Sigmoid colon (tissue), 7 donors: ENCODE results near the gene MLPH. TPM values are rescaled to one million over a fixed set of nuclear protein-coding genes. Genes with fewer than 3 reads are reported as not detected.

Experiments used
- DNase-seq: peaks from one replicate; pipeline ENCODE4 v3.0.0-alpha.2; 2019
- H3K27ac ChIP-seq, 4 donors: fragments of 200-600 bp; sonication (generic); one replicate each; pipeline ENCODE4 v1.5.1; 2016 to 2019; ENCODE audit warnings: mild to moderate bottlenecking in 1 of 4
- H3K27me3 ChIP-seq, 3 donors: fragments of 200-600 bp; sonication (generic); one replicate each; pipeline ENCODE4 v1.5.1; 2019; ENCODE audit warnings: mild to moderate bottlenecking in 1 of 3
- H3K36me3 ChIP-seq, 4 donors: fragments of 200-600 bp; sonication (generic); one replicate each; pipeline ENCODE4 v1.5.1; 2016 to 2019
- H3K4me1 ChIP-seq, 4 donors: fragments of 200-600 bp; sonication (generic); one replicate each; pipeline ENCODE4 v1.5.1; 2017 to 2019
- H3K4me3 ChIP-seq, 4 donors: fragments of 200-600 bp; sonication (generic); one replicate each; pipeline ENCODE4 v1.5.1; 2017 to 2019; ENCODE audit warnings: mild to moderate bottlenecking in 2 of 4, moderate library complexity in 1 of 4
- H3K9me3 ChIP-seq, 4 donors: fragments of 200-600 bp in 3 of 4; sonication (generic) in 3 of 4; one replicate each; pipeline versions ENCODE4 v1.5.1 to v1.6.1; 2013 to 2019
- CTCF ChIP-seq, 4 experiments: fragments of 450-650 bp in 3 of 4; fragments of 200-600 bp in 1 of 4; IDR thresholded peaks; one replicate each; pipeline ENCODE4 v1.5.1; 2016 to 2019; ENCODE audit warnings: antibody characterized with exemption in 4 of 4, mild to moderate bottlenecking in 3 of 4, moderate library complexity in 2 of 4
- EP300 ChIP-seq, 4 donors: sonication (generic); formaldehyde crosslinking; IDR thresholded peaks; one replicate each; pipeline ENCODE4 v1.6.1; 2017; ENCODE audit warnings: antibody characterized with exemption in 4 of 4
- POLR2A ChIP-seq, 2 donors: fragments of 450-650 bp; IDR thresholded peaks; one replicate each; pipeline ENCODE4 v1.6.1; 2016; ENCODE audit warnings: antibody characterized with exemption in 2 of 2, mild to moderate bottlenecking in 2 of 2, moderate library complexity in 2 of 2
- POLR2AphosphoS5 ChIP-seq, 4 donors: sonication (generic); formaldehyde crosslinking; IDR thresholded peaks; one replicate each; pipeline ENCODE4 v1.6.1; 2017; ENCODE audit warnings: antibody characterized with exemption in 4 of 4
- WGBS, 2 donors: extraction: QIAGEN DNeasy Blood & Tissue Kit; methylation state at CpG; one replicate each; pipeline ENCODE4 v1.1.7; 2013; 5-methylcytosine and 5-hydroxymethylcytosine counted together
- intact Hi-C: fragments of 100-400 bp; cut with DNase I; formaldehyde crosslinking; loops from one replicate; pipeline ENCODE4 v1.15.1; 2023
- polyA plus RNA-seq, 3 donors: library from polyadenylated mRNA; stranded (reverse); fragments of 200-250 nt; gene quantifications; one replicate each; pipeline ENCODE4 v1.2.3, GENCODE V29; 2013
- total RNA-seq, 4 donors: library from RNA; depleted of rRNA; stranded (reverse); fragments of >200 nt; gene quantifications; one replicate each; pipeline ENCODE4 v1.1.0, GENCODE V29; 2016
- donor health status: healthy with polysubstance abuse.
- donor health status: Bipolar disorder and iron deficiency.
- donor health status: healthy.

MLPH gene
- total and polyA plus RNA-seq, 7 donors, result 1.8 to 79.3 (median 21.9) TPM

GRCh38 chr2:237470914-237471313, 16.1 kb upstream of the MLPH start:
- Histone ChIP-seq H3K4me3 (no peak overlapping the region), H3K9me3 (no peaks in the 10 kb centered on the region), H3K27ac (peak overlapping the region in 1 of 4 donors; percentile 96), H3K27me3 (no peaks in the 10 kb centered on the region), H3K4me1 (peaks cover 0 to 35% (median 22%) of the 10 kb centered on the region in 4 donors), H3K36me3 (no peaks in the 10 kb centered on the region)
- TF ChIP-seq POLR2AphosphoS5 (IDR thresholded peaks at IDR 0.05), result no peak
- no peak for TF ChIP-seq EP300 (IDR thresholded peaks at IDR 0.05)
- no peak for TF ChIP-seq POLR2A (IDR thresholded peaks at IDR 0.05)
- intact Hi-C loops, result no loop called here
- WGBS, 2 donors, result 86 to 88% methylated on average over 7 of the region's 7 CpGs
- DNase-seq, result no peak

DNA sequence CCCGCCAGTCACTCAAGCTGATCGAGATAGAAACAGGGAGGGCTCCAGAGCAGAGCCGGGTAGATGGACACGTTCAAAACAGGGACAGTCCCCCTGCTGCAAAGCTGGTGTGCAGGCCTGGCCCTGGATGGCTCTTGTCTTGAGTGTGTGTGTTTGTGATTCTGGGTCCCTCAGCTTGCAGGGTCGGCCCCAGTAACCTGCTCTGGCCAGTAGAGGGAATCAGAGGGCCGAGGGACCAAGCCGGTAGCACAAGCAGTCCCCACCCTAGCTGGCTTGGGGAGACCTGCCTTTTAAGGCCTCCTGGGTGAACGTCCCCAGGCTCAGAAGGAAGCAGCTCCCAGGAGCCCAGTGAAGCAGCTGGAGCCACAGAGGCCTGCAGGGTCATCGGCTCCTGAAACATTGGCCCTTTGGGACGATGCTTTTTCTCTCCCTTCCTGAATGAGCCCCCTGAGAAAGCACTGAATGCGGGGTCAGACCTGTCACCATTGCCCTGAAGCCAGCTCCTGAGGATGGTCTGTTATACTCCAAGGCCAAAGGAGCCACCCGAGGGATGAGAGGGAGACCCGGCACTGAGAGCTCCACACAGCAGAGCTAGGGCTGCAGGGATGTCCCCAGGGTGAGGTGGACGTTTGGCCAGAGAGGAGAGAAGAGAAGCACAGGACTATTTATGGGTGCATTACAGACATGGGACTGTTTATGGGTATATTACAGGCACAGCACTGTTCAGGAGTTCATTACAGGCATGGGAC, 15.4 kb upstream of the MLPH start:
- H3K27ac ChIP-seq, result peak overlapping the region; percentile 12 to 96 (median 52)
- 48 to 53% methylated on average over 14 of the region's 14 CpGs for WGBS, 2 donors
- no peaks in the 10 kb centered on the region for H3K9me3 ChIP-seq
- intact Hi-C loops, result no loop called here
- H3K4me1 ChIP-seq, result peaks cover 0 to 33% (median 26%) of the 10 kb centered on the region in 4 donors
- no peaks in the 10 kb centered on the region for H3K36me3 ChIP-seq
- no peaks in the 10 kb centered on the region for H3K27me3 ChIP-seq
- DNase-seq, result peak; percentile 84
- no peak overlapping the region for H3K4me3 ChIP-seq
- TF ChIP-seq POLR2A (IDR thresholded peaks at IDR 0.05) (no peak), CTCF (IDR thresholded peaks at IDR 0.05) (peak in 3 of 4 experiments; percentile 49 to 56 (median 51))

DNA sequence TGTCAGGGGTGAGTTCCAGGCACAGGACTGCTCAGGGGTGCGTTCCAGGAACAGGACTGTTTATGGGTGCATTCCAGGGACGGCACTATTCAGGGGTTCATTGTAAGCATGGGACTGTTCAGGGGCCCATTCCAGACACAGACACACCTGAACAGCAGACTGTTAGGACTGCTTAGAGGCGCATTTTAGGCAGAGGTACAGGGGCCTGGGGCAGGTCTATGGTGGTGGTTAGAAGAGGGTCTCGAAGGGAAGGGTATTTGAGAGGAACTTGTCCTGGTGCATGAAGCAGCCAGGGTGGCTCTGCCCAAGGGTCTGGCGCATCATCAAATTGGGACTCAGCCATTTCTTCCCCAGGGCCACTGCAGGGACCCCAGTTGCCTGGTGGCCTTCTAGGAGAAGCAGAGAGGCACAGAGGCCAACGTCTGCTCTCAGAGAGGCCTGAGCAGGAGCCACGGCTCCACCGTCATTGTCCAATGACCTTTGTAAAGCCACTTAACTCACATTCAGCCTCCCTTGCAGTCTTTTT, 14.8 kb upstream of the MLPH start:
- DNase-seq, result no peak
- Histone ChIP-seq H3K9me3 (no peaks in the 10 kb centered on the region), H3K4me1 (peaks cover 0 to 33% (median 26%) of the 10 kb centered on the region in 4 donors), H3K36me3 (no peaks in the 10 kb centered on the region), H3K4me3 (no peak overlapping the region), H3K27me3 (no peaks in the 10 kb centered on the region), H3K27ac (peak overlapping the region in 3 of 4 donors; percentile 48 to 96 (median 57))
- intact Hi-C loops, result no loop called here
- 89 to 92% methylated on average over 8 of the region's 8 CpGs for WGBS, 2 donors
- TF ChIP-seq EP300 (IDR thresholded peaks at IDR 0.05) (peak in 1 of 4 donors; percentile 73), POLR2AphosphoS5 (IDR thresholded peaks at IDR 0.05) (peak in 1 of 4 donors; percentile 46), POLR2A (IDR thresholded peaks at IDR 0.05) (no peak), CTCF (IDR thresholded peaks at IDR 0.05) (no peak)

DNA sequence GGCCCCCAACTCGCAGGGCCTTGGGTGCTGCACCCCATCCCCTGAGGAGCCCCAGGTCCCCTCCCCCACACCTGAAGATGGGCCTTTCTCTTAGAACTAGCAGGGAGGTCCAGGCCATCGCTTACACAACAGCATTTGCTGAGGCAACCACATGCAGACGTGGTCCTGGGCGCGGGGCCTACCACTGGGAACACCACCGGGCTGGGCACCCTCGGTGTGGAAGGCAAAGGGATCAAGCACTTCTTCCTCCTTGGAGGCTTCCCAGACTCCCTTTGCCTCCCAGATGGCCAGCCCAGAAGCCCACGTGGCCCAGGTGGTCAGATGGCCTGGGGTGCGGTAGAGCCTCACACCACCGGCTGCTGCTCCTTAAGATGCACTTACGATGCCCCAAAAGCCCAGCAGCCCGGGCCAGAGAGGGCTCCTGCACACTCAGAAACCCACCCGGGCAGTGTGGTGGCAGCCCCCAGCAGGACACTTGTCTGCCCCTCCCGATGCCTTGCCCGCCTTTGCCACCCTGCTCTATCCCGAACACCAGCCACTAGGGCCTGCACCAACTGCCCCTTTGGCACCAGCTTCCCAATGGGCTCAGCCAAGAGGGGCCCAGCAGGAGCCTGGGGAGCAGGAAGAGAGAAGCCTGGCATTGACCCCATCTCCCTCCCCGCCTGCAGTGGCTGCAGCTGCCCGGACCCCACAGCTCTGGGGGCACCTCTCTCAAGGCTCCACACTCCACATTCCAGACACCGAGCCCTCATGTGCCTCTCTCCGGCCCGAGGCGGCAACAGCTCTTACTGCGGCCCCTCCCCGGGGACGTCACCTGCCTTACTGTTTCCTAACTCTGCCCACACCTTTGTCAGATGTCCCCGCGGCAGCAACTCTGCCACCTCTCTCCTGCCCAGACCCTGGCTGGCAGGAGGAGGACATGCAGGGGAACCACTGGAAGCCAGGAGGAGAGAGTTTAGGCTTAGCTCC, 13.9 kb upstream of the MLPH start:
- intact Hi-C loops, result no loop called here

More for the DNA sequence above, 13.9 kb upstream of the MLPH start:
- TF ChIP-seq EP300 (IDR thresholded peaks at IDR 0.05), result no peak
- TF ChIP-seq POLR2AphosphoS5 (IDR thresholded peaks at IDR 0.05), result no peak
- TF ChIP-seq CTCF (IDR thresholded peaks at IDR 0.05), result no peak
- no peak for TF ChIP-seq POLR2A (IDR thresholded peaks at IDR 0.05)
- Histone ChIP-seq H3K4me1 (peaks cover 0 to 33% (median 26%) of the 10 kb centered on the region in 4 donors), H3K4me3 (no peak overlapping the region), H3K36me3 (no peaks in the 10 kb centered on the region), H3K27ac (peak overlapping the region in 3 of 4 donors; percentile 85 to 96 (median 91)), H3K9me3 (no peaks in the 10 kb centered on the region), H3K27me3 (no peaks in the 10 kb centered on the region)
- no peak for DNase-seq
- 93 to 95% methylated on average over 27 of the region's 27 CpGs for WGBS, 2 donors
